Fibroblast of gingiva (primary cell): ENCODE measurements around the gene MYF5.

Experiments
- DNase-seq: peaks from one replicate; pipeline ENCODE4 v3.0.0-alpha.2; 2011; ENCODE audit warnings: low read depth

Gene MYF5

DNA sequence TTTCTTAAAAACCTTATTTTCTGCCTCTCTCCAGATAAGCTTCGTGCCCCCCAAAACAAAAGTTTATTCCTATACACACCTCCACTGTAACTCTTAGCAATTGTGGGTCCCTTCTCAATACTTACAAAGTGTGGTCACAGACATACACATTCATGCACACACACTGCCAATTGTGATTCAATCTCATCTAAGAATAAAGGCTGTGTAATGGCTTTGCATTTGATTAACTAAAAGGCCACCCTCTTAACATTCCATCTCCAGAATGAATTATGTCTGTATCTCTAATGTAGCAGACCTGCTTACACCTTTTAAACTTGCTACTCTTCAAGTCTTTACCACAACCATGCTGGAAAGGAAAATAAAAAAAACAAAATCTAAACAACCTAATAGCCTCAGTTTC lies 49.5 kb downstream of the MYF5 start:
- no peak for DNase-seq

DNA sequence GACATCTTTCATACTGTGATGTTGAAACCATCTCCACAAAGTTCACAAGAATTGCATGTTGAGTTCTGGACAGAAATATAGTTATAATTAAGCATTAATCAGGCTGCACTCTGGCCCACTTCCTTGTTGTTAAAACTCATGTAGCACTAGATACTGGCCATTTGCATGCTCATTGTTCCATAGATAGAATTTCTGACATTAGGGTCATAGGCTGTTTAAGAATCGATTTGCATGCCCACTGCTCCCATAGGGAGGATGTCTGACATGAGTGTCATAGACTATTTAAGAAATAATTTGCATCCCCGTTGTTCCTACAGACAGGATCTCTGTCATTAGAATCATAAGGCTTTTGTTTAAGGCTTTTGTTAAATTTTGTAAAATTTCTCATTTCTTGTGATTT lies 50.2 kb downstream of the MYF5 start:
- DNase-seq = no peak
